C4-2B (cell line): ENCODE data around the gene NNMT.

ENCODE experiments used
- ZFX ChIP-seq: fragments of 450-650 bp; IDR thresholded peaks from 2 replicates; pipeline ENCODE4 v1.6.1; 2017
- TF ChIP-seq, protein P1 (sequence below): fragments of 450-650 bp; conservative IDR thresholded peaks from 2 replicates; pipeline ENCODE4 v1.5.1; 2017; ENCODE audit warnings: mild to moderate bottlenecking

DNA sequence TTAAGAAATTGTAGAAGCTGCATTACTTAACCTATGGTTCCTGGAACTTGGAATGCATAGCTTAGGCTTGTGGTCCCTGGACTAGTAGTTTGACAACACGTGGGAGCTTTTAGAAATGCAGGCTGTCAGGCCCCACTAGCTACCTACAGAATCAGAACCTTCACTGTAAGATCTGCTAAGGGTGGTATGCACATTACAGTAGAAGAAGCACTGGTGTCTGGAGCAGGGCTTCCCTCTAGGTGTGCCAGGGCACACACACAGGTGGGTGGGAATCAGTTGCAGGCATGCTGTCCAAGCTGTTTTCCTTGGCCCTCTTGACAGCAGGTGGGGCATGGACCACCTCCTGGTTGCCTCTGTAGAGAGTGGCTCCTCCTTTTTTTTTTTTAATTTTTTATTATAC lies 8.8 kb downstream of the NNMT start:
- TF ChIP-seq, protein P1, sequence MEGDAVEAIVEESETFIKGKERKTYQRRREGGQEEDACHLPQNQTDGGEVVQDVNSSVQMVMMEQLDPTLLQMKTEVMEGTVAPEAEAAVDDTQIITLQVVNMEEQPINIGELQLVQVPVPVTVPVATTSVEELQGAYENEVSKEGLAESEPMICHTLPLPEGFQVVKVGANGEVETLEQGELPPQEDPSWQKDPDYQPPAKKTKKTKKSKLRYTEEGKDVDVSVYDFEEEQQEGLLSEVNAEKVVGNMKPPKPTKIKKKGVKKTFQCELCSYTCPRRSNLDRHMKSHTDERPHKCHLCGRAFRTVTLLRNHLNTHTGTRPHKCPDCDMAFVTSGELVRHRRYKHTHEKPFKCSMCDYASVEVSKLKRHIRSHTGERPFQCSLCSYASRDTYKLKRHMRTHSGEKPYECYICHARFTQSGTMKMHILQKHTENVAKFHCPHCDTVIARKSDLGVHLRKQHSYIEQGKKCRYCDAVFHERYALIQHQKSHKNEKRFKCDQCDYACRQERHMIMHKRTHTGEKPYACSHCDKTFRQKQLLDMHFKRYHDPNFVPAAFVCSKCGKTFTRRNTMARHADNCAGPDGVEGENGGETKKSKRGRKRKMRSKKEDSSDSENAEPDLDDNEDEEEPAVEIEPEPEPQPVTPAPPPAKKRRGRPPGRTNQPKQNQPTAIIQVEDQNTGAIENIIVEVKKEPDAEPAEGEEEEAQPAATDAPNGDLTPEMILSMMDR, result no peak
- no peak for TF ChIP-seq ZFX
